Astrocyte (in vitro differentiated cells and primary cell): Measurements from ENCODE around the gene ETHE1.

Experiments used
- EZH2 ChIP-seq: IDR thresholded peaks from 2 replicates; pipeline ENCODE4 v1.6.1; 2012; ENCODE audit warnings: mild to moderate bottlenecking, low read length, inconsistent platforms; ENCODE audit not compliant: insufficient read depth
- TF ChIP-seq, protein P1 (sequence below): IDR thresholded peaks from 2 replicates; pipeline ENCODE4 v1.5.1; 2011; ENCODE audit warnings: low read depth, mild to moderate bottlenecking, inconsistent platforms, low read length, moderate library complexity; ENCODE audit not compliant: insufficient read depth

DNA sequence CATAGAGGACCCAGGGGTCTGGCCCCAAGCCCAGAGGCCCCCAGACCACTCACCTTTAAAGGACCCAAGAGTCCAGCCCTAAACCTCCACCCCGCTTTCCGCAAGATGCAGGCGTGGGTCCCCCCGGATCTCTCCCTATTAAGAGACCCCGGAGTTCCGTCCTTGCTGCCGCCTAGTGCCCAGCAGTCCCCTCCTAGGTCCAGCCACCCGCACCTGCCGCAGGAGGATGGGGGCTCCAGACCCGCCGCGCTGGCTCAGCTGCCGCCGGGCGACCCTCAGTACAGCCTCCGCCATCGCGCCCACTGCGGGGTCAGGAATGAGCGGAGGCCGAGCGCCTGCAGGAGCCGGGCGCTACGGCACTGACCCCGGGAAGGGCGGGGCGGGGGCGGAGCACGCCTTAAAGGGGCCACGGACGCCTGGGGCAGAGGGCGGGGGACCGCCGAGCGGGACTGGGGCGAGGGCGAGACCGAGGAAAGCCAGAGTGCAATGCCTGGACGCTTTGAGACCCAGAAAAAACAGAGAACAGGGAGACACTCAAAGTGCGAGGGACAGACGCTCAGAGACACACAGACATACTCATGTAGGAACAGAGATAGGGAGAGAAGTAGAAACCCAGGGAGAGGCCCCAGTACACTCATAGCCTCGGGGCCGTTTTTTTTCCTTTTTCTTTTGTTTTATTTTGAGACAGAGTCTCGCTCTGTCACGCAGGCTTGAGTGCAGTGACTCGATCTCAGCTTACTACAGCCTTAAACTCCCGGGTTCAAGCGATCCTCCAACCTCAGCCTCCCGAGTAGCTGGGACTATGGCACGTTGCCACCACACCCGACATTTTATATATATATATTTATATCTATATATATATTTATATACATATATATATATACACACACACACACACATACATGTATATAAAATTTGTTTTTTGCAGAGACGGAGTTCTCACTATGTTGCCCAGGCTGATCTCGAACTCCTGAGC lies at the start of gene ETHE1:
- TF ChIP-seq, protein P1, sequence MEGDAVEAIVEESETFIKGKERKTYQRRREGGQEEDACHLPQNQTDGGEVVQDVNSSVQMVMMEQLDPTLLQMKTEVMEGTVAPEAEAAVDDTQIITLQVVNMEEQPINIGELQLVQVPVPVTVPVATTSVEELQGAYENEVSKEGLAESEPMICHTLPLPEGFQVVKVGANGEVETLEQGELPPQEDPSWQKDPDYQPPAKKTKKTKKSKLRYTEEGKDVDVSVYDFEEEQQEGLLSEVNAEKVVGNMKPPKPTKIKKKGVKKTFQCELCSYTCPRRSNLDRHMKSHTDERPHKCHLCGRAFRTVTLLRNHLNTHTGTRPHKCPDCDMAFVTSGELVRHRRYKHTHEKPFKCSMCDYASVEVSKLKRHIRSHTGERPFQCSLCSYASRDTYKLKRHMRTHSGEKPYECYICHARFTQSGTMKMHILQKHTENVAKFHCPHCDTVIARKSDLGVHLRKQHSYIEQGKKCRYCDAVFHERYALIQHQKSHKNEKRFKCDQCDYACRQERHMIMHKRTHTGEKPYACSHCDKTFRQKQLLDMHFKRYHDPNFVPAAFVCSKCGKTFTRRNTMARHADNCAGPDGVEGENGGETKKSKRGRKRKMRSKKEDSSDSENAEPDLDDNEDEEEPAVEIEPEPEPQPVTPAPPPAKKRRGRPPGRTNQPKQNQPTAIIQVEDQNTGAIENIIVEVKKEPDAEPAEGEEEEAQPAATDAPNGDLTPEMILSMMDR, result no peak
- no peak for TF ChIP-seq EZH2
